ENCODE data around the gene SOCS7. TPM values are rescaled to one million over a fixed set of nuclear protein-coding genes. Genes with fewer than 3 reads are reported as not detected.

Gene SOCS7
- total and polyA plus RNA-seq, 10 of the 15 experiments (the other 5 are each of a cell fraction or from before 2014, with no cell fraction given) = 0.68 to 12.8 (median 7.3) TPM

DNA sequence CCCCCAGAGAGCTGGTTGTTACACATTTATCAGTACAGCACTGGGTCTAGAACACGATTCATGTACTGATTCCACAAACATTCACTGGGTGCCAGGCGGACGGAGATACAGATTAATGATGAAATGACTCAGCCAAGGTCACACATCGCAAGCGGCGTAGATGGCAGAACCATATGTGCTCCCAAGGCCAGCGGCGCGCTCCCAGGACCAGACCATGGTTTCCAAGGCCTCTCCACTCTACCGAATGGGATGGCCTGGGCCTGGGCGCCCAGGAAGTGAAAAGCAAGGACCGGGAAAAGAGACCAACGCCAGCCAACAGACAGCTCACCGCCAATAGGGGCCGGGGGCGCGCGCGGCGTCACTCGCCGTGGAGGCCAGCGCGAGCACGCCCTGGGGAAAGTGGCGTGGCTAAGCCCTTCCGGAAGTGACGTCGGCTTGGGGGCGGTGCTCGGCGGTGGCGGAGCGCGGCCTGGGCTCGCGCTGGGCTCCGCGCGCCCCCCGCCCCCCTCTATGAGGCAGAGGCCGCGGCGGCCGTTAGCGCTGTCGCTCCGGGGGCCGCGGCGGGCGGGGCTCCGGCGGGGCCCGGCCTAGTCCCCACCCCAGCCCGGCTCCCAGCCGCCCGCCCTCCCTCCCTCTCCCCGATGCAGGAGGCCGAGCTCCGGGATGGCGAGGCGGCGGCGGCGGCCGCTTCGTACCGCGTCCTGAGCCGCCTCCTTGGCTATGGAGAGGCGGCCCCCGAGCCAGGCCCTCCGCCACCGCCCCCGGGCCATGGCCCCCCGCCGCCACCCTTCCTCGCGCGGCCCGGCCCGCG lies at the start of gene SOCS7 (continued):
- no peak for TF ChIP-seq NFXL1 (IDR thresholded peaks at IDR 0.05; ENCODE audit: borderline replicate concordance)
- TF ChIP-seq, protein P1, sequence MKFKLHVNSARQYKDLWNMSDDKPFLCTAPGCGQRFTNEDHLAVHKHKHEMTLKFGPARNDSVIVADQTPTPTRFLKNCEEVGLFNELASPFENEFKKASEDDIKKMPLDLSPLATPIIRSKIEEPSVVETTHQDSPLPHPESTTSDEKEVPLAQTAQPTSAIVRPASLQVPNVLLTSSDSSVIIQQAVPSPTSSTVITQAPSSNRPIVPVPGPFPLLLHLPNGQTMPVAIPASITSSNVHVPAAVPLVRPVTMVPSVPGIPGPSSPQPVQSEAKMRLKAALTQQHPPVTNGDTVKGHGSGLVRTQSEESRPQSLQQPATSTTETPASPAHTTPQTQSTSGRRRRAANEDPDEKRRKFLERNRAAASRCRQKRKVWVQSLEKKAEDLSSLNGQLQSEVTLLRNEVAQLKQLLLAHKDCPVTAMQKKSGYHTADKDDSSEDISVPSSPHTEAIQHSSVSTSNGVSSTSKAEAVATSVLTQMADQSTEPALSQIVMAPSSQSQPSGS (IDR thresholded peaks at IDR 0.05; ENCODE audit: low read length) = no peak
- TF ChIP-seq ZSCAN29 (IDR thresholded peaks at IDR 0.05) = no peak
- no peak for TF ChIP-seq RCOR1 (conservative IDR thresholded peaks at IDR 0.05; ENCODE audit: low read depth, low read length)
- TF ChIP-seq ZNF274 (IDR thresholded peaks at IDR 0.05; ENCODE audit: insufficient read depth, insufficient read length) = no peak
- TF ChIP-seq EZH2 (IDR thresholded peaks at IDR 0.05; ENCODE audit: borderline replicate concordance, control insufficient read depth, low read depth, low read length) = no peak
- no peak for TF ChIP-seq MEF2B (IDR thresholded peaks at IDR 0.05; ENCODE audit: partially characterized antibody, poor library complexity, severe bottlenecking)
- no peak for TF ChIP-seq JUND (IDR thresholded peaks at IDR 0.05; ENCODE audit: low read depth, low read length)
- no peak for TF ChIP-seq STAT3 (IDR thresholded peaks at IDR 0.05; ENCODE audit: low read depth, low read length)
- TF ChIP-seq NR2F1 (conservative IDR thresholded peaks at IDR 0.05) = peak; percentile 16; the same call in 1 of the 2 replicates
- peak; percentile 76 for TF ChIP-seq CREM (IDR thresholded peaks at IDR 0.05; ENCODE audit: low read depth)
- TF ChIP-seq EGR1 (IDR thresholded peaks at IDR 0.05; ENCODE audit: borderline replicate concordance in 1 of 2, low read depth in 2 of 2, low read length in 2 of 2) = peak in 1 of 2 experiments; percentile 39; a peak in 1 of 3 replicates
- TF ChIP-seq HDGF (IDR thresholded peaks at IDR 0.05) = peak; percentile 56; the same call in 1 of the 2 replicates
- no peak for TF ChIP-seq SRF (IDR thresholded peaks at IDR 0.05; ENCODE audit: low read depth in 2 of 2, low read length in 2 of 2)
- TF ChIP-seq, protein P2, sequence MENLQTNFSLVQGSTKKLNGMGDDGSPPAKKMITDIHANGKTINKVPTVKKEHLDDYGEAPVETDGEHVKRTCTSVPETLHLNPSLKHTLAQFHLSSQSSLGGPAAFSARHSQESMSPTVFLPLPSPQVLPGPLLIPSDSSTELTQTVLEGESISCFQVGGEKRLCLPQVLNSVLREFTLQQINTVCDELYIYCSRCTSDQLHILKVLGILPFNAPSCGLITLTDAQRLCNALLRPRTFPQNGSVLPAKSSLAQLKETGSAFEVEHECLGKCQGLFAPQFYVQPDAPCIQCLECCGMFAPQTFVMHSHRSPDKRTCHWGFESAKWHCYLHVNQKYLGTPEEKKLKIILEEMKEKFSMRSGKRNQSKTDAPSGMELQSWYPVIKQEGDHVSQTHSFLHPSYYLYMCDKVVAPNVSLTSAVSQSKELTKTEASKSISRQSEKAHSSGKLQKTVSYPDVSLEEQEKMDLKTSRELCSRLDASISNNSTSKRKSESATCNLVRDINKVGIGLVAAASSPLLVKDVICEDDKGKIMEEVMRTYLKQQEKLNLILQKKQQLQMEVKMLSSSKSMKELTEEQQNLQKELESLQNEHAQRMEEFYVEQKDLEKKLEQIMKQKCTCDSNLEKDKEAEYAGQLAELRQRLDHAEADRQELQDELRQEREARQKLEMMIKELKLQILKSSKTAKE (IDR thresholded peaks at IDR 0.05; ENCODE audit: low read depth, poor library complexity, severe bottlenecking) = no peak
- TF ChIP-seq, protein P3, sequence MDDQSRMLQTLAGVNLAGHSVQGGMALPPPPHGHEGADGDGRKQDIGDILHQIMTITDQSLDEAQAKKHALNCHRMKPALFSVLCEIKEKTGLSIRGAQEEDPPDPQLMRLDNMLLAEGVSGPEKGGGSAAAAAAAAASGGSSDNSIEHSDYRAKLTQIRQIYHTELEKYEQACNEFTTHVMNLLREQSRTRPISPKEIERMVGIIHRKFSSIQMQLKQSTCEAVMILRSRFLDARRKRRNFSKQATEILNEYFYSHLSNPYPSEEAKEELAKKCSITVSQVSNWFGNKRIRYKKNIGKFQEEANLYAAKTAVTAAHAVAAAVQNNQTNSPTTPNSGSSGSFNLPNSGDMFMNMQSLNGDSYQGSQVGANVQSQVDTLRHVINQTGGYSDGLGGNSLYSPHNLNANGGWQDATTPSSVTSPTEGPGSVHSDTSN (IDR thresholded peaks at IDR 0.05; ENCODE audit: insufficient replicate concordance, low read depth, low read length) = no peak
- TF ChIP-seq ASH2L (IDR thresholded peaks at IDR 0.05; ENCODE audit: borderline replicate concordance, low read depth) = no peak
- TF ChIP-seq, protein P4, sequence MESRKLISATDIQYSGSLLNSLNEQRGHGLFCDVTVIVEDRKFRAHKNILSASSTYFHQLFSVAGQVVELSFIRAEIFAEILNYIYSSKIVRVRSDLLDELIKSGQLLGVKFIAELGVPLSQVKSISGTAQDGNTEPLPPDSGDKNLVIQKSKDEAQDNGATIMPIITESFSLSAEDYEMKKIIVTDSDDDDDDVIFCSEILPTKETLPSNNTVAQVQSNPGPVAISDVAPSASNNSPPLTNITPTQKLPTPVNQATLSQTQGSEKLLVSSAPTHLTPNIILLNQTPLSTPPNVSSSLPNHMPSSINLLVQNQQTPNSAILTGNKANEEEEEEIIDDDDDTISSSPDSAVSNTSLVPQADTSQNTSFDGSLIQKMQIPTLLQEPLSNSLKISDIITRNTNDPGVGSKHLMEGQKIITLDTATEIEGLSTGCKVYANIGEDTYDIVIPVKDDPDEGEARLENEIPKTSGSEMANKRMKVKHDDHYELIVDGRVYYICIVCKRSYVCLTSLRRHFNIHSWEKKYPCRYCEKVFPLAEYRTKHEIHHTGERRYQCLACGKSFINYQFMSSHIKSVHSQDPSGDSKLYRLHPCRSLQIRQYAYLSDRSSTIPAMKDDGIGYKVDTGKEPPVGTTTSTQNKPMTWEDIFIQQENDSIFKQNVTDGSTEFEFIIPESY (IDR thresholded peaks at IDR 0.05) = no peak
- TF ChIP-seq IRF4 (IDR thresholded peaks at IDR 0.05; ENCODE audit: low read depth, low read length) = peak; percentile 55; the same call in 1 of the 2 replicates
- TF ChIP-seq, protein P5, sequence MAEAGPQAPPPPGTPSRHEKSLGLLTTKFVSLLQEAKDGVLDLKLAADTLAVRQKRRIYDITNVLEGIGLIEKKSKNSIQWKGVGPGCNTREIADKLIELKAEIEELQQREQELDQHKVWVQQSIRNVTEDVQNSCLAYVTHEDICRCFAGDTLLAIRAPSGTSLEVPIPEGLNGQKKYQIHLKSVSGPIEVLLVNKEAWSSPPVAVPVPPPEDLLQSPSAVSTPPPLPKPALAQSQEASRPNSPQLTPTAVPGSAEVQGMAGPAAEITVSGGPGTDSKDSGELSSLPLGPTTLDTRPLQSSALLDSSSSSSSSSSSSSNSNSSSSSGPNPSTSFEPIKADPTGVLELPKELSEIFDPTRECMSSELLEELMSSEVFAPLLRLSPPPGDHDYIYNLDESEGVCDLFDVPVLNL (IDR thresholded peaks at IDR 0.05; ENCODE audit: low read depth, low read length) = no peak; the same call in 1 of the 2 replicates
- TF ChIP-seq KAT2A (conservative IDR thresholded peaks at IDR 0.05; ENCODE audit: control insufficient read depth, low read depth, low read length) = no peak
- peak; percentile 55 for TF ChIP-seq SP1 (IDR thresholded peaks at IDR 0.05; ENCODE audit: low read depth, low read length)

All from GM12878 (cell line).